GM18519 (cell line): ENCODE measurements around the gene MTCH2.
"Not testable (repeated sequence)": the region's sequence is repeated elsewhere in the genome, so short reads cannot be mapped to it uniquely, and the experiment has no call there.

Experiments used
- ATAC-seq: cut with Tn5 transposase; IDR thresholded peaks from one replicate; pipeline ENCODE4 v1.9.1; 2021; ENCODE audit warnings: mild to moderate bottlenecking, moderate library complexity; ENCODE audit not compliant: unreplicated experiment, low FRiP score

The MTCH2 gene

DNA sequence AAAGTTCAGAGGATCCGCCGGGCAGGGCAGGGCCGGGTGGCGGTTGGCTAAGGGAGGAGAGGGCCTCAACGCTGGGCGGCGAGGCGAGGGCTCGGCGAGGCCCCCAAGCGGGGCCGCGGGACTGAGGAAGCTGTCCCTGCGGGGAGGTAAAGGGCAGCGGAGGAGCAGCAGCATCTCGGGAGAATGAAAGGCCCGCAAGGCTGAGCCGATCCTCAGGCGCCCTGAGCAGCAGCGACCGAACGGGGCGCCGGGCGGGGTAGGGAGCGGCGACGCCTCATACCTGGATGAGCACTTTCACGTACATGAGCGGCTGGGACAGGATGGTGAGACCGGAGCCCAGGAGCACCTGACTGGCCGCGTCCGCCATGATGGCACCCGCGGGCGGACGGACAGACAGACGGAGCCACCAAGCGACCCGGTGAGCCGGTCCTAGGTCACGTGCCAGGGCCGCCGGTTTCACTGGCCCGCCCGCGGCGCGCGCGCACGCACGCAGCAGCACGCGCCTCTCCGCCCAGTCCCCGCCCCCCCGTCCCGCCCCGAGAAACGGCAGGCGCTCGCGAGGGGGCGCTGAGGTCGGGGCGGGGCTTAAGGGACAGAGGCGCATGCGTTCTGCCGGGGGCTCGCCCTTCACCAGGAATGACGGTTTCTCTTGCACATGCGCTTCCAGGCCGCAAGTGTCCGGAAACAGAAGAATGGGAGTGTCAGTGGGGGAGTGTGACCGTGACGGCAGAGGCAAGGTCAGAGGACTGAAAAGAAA, at the start of gene MTCH2:
MTCH2 (minus strand) TSS at position 461 of the 757 bp plus-strand sequence; CDS start at position 367, 94 bp downstream.
- ATAC-seq = peak; percentile 83

DNA sequence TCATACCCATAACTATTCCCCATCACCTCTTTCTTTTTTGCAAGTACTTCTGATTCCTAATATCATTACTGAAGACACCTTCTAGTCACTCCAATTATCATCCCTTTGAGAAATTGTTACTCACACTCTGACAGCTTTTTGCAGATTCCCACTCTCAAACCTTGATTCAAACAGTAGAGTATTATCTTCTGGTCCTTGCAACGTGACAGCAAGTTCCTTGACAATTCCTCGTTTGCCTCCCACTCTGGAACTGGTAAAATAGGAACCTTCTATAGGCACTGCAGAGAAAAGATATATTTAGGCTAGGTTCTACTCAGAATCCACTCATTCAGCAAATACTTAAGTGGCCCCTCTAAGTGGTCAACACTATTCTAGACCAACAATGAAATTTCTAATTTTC, 49.6 kb upstream of the MTCH2 start:
- ATAC-seq = no peak

DNA sequence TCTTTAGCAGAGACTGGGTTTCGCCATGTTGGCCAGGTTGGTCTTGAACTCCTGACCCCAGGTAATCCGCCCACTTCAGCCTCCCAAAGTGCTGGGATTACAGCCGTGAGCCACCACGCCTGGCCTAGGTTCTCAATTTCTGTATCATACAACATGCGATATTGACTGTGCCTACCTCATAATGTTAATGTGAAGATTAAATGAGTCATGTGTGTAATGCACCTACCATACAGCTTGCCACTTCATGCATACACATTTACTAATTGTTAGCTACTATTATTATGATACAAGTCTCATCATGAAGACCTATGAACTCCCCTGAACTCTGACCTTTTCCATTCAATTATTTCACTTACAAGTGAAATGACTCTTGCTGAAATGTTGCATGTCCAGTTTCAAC, 47.1 kb upstream of the MTCH2 start:
- ATAC-seq = no peak

DNA sequence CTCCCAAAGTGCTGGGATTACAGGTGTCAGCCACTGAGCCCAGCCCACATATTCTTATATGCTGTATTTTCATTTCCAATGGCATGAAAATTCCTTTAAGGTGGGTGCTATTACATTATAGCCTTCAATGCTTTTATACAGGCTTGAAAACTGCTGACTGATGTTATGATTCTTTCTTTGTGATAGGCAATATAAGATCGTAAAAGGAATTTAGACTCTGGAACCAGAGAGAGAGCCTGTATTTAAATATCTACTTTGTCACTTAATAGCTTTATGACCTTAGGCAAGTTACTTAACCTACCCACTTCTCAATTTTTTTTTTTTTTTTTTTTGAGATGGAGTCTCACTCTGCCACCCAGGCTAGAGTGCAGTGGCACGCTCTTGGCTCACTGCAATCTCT, 46.6 kb upstream of the MTCH2 start:
- ATAC-seq = no peak

DNA sequence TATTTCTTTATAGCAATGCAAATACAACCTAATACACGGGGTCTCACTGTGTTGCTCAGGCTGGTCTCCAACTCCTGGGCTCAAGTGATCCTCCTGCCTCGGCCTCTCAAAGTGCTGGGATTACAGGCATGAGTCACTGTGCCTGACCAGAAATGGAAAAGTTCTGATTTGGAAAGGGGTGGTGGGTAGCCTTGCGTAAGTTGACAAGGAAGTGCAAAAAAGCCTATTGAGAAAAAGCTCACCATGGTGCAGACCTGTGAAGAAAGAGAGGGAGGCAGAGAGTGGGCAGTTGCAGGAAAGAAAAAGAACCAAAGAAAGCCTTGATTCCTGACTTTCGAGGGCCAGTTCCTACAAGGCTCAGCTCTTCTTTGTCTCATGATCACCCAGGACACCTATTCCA, 45.8 kb upstream of the MTCH2 start:
- no peak for ATAC-seq

DNA sequence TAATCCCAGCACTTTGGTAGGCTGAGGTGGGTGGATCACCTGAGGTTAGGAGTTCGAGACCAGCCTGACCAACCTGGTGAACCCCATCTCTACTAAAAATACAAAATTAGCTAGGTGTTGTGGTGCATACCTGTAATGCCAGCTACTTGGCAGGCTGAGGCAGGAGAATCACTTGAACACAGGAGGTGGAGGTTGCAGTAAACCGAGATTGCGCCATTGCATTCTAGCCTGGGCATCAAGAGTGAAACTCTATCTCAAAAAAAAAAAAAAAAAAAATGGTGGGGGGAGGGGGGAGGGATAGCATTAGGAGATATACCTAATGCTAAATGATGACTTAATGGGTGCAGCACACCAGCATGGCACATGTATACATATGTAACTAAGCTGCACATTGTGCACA, 44.3 kb upstream of the MTCH2 start:
- ATAC-seq = not testable (repeated sequence)

DNA sequence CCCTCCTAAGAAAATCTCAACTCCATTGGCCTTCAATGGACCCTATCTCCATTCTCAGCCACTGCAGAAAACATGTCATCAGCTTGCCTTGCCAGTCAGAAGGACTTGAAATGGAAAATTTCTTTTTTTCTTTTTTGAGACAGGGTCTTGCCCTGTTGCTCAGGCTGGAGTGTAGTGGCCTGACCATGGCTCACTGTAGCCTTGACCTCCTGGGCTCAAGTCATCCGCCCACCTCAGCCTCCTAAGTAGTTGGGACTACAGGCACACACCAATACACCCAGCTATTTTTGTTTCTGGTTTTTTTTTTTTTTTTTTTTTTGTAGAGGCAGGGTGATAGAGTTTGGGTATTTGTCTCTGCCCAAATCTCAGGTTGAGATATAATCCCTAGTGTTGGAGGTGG, 43.8 kb upstream of the MTCH2 start:
- no peak for ATAC-seq

DNA sequence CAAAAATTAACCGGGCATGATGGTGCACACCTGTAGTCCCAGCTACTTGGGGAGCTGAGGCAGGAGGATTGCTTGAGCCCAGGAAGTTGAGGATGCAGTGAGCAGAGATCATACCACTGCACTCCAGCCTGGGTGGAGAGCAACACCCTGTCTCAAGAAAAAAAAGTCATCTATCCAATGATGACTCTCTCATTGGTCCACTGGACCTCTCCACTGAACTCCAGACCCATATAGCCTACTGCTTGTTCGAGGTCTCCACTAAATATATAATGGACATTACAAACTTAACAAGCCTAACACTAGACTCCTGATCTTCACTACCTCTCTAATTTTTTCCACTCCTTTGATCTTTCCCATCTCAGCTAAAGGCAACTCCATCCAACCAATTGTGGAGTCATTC, 33.5 kb upstream of the MTCH2 start:
- no peak for ATAC-seq

- no peak for ATAC-seq
These were observed 29.9 kb upstream of the MTCH2 start for GRCh38 chr11:47672283-47672730.

DNA sequence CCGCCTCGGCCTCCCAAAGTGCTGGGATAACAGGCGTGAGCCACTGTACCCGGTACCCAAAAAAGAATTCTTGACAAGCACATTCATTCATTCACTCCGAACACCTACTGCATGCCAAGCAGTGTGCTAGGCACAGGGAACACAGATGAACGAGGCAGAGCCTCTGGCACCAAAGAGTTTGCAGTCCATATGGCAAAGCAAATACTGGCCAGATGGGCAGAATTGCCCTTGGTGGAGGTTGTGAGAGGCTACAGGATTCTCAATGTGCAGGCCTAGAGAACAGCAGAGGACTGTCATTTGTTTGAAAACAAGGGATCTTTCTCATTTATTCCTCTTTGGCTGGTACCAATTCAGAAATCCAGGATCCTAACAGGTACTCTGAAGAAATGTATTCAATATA, 27.5 kb upstream of the MTCH2 start:
- ATAC-seq = no peak

DNA sequence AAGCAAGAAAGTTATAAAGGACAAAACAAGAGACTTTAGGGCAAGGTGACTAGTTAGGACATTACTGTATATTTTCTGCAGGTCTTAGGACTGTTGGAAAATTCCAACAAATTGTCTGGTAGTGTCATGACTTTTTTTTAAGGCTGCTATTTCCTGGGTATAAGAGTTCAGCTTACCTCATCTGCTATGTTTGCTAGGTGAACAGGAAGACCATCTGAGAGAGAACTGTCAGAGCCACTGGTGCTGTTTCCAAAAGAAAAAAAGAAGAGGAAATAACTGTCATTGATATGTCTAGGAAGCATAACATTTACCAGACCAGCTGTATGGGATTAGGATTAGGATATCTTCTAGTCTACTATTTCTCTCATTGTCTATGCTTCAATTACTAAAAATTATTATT, 26.3 kb upstream of the MTCH2 start:
- no peak for ATAC-seq

- ATAC-seq = no peak
These were observed 25.2 kb upstream of the MTCH2 start for GRCh38 chr11:47667555-47667954.

GRCh38 chr11:47667135-47667534, 24.8 kb upstream of the MTCH2 start:
- ATAC-seq = no peak

DNA sequence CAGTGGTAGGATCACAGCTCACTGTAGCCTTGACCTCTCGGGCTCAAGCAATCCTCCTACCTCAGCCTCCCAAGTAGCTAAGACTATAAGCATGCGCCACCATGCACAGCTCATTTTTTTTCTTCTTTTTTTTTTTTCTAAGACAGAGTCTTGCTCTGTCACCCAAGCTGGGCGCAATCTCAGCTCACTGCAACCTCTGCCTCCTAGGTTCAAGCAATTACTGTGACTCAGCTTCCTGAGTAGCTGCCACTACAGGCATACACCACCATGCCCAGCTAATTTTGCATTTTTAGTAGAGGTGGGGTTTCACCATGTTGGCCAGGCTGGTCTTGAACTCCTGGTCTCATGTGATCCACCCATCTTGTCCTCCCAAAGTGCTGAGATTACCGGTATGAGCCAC, 22.6 kb upstream of the MTCH2 start:
- ATAC-seq = not testable (repeated sequence)

DNA sequence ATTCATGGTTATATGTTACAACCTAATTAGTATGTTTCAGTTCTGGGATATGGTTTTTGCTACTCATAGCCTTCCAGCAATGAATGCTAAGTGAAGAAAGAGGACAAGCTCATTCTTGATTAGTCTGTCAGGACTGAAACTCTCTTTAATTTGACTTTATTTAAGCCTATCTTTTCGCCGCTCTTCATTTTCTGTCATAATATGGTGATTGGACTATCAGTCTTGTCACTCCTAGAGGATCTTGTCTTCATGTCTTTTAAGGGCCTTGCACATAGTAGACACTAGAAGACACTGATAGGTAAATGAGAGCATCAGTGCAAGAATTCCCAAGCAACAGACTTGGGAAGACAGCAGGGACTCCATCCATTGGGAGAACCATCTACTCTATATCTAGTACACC, 18.9 kb upstream of the MTCH2 start:
- ATAC-seq = no peak

DNA sequence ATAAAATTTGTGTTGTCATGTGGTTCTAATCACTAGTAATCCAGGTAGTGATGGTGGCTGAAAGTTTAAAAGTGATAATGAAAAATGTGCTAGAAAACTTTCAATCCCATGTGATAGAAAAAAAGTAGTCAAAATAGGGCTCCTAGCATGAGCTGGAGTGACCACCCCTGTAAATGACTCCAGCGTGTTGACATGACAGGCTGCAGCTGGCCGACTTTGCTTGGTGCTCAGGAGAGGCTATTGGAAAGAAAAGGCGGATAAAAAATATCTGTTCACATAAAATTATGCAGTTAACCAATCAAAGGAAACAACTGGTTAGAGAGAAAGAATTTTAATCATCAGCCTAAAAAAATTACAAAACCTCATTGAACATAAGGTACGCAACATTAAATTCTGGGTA, 16.9 kb upstream of the MTCH2 start:
- ATAC-seq = no peak

GRCh38 chr11:47656260-47656885, 14.0 kb upstream of the MTCH2 start:
- ATAC-seq = no peak

DNA sequence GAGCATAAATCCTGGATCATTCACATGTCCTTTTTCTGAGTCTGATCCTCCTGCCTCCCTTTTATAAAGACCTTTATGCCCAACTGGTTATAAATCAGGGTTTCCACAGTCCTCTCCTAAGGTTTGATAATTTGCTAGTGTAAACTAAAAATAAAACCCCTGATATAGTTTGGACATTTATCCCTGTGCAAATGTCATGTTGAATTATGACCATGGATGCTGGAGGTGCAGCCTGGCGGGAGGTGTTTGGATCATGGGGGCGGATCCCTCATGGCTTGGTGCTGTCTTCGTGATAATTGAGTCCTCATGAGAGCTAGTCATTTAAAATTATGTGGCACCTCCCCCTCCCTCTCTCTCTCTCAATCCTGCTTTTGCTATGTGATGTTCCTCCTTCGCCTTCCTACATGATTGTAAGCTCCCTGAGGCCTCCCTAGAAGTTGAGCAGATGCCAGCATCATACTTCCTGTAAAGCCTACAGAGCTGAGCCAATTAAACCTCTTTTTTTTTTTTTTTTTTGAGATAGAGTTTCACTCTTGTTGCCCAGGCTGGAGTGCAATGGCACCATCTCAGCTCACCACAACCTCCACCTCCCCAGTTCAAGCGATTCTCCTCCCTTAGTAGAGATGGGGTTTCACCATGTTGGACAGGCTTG, 9.6 kb upstream of the MTCH2 start:
- ATAC-seq = no peak

GRCh38 chr11:47649276-47649675, 6.9 kb upstream of the MTCH2 start:
- no peak for ATAC-seq

- no peak for ATAC-seq
These were observed 3.7 kb upstream of the MTCH2 start for GRCh38 chr11:47646019-47646418.

DNA sequence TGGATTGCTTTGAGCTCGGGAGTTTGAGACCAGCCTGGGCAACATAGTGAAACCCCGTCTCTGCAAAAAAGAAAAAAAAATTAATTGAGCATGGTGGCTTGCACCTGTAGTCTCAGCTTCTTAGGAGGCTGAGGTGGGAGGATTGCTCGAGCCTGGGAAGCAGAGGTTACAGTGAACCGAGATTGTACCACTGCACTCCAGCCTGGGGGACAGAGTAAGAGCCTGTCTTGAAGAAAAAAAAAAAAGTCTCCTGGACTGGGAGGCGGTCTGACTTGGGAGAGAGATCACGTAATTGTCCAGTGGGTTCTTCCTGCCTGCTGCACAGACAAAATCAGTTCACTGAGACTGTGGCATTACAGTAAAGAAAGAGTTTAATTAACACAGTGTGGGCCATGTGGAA, 3.1 kb upstream of the MTCH2 start:
- no peak for ATAC-seq

DNA sequence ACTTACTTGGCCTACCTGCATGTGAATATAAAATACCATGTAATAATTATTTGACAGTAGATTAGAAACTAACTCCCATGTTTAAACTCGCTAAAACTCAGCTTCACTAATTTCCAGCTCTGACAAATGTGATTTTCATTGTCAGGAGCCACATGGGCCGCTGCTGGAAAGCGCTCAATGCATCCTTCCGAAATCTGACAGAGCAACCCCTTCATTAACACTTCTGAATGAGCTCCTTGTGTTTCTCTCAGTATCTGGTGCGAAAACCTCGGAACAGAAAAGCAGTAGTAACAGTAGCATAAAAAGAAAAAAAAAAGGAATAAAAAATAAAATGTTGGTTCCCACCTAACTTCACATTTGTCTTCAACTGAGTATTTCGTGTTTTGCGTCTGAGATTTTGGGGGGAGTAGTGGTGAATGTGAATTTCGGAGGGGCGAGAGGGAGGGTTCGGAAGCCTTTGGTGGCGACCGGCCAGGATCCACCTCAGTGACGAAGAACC, 710 bp downstream of the MTCH2 start:
- ATAC-seq = no peak
